ENCODE measurements around the gene FLOT2.
"Not testable (repeated sequence)": the region's sequence is repeated elsewhere in the genome, so short reads cannot be mapped to it uniquely, and the experiment has no call there.

The FLOT2 gene, protein sequence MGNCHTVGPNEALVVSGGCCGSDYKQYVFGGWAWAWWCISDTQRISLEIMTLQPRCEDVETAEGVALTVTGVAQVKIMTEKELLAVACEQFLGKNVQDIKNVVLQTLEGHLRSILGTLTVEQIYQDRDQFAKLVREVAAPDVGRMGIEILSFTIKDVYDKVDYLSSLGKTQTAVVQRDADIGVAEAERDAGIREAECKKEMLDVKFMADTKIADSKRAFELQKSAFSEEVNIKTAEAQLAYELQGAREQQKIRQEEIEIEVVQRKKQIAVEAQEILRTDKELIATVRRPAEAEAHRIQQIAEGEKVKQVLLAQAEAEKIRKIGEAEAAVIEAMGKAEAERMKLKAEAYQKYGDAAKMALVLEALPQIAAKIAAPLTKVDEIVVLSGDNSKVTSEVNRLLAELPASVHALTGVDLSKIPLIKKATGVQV

DNA sequence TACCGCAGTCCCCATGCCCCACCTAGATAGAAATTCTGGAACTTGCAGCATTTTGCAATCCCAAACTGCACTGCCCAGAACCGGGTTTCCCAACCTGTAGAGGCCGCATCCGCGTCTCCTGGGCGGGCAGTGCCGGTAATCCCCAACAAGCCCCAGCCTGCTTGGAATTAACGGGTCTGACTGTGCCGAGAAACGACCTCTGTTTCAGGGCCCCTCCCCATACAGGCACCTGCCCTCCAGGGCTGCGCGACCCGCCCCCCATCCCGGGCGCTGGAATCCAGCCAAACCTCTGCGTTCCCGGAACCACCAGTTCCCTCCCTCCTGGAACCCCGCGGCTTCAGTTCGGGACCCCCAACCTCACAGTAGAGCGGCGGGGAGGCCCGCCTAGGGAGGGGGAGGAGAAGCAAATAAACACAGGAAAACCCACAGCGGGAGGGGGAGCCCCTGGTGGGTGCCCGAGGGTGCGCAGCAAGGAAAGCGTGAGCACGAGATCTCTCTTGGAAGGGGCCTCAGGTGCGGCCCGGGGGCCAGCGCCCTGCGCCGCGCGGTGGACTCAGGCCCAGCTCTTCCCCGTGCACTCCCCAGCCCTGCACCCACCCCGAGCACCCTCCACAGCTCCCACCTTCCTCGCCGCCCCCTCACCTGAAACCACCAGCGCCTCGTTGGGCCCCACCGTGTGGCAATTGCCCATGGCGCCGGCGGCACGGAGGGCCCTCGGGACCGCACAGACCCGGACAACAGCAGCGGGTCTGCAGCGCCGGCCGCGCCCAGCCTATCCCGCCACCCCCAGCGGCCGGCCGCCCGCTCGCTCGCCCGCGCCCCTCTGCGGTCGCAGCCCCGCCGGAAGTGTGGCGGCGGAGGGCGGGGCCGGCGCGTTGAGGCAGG, at the start of gene FLOT2:
TSS of gene FLOT2 (minus strand) at position 850 of the 885 bp plus-strand sequence. CDS start at position 691, 159 bp downstream.
- peak; percentile 40 to 56 for DNase-seq

DNA sequence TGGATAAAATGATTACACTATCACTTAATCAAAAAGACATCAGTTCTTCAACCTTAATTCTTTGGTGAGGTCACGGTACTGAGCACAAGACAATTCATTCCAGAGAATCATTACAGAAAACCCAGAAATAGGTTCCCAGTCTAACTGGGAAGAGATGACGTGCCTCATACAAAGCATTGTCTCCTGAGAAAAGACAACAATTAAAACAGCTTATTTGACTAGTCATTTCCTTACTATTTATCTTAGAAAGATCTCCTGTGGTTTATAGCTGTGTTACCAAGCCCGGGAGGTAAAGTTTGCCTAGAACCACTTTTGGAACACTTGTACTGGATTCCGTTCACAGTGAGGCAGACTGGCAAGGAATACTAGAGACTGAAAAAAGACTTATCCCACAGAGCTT, 48.7 kb upstream of the FLOT2 start:
- no peak for DNase-seq

DNA sequence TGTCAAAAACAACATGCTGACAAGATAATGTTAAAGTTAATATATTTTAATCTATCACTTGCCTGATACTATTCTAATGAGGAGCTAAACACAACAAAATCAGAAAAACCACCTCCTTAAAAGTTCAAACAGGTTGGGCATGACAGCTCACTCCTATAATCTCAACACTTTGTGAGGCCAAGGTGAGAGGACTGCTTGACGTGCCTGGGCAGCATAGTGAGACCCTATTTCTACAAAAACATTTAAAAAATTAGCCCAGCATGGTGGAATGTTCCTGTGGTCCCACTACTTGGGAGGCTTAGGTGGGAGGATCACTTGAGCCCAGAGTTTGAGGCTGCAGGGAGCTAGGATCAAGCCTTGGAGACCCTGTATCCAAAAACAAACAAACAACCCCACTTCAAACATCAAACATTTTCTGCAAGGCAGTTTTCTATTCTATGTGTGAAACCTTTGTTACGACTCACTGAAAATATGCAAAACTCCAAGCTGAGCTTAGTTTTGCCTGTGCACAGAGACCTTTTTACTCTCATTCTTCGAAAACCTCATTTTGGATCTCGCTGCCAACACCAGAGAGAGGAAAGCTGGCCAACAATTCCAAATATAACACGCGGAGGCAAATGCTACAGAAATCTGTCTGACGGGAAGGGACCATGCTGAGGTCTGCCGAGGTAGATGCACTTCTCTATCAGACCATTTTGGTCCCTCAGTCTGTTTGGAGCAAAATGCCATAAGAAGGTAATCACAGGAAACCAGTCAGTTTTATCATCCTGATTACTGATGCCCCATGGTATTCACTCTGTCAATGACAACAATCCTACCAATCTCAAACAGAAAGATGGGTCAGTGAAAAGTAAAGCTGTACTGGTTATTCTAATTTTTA, 47.6 kb upstream of the FLOT2 start:
- DNase-seq, result no peak

DNA sequence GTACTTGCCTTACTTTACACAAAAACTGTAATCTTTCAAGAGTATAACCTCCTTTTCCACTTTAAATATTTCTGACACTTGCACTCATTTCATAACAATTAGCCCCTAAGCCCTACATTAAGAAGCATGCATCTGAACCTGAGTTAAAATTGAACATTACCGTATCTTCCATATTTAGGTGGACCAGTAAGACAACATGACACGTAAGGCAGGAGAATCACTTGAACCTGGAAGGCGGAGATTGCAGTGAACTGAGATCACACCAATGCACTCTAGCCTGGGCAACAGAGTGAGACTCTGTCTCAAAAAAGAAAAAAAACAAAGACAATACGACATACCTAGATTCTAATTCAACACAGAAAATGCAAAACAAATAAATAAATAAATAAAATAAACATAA, 46.8 kb upstream of the FLOT2 start:
- DNase-seq, result no peak

DNA sequence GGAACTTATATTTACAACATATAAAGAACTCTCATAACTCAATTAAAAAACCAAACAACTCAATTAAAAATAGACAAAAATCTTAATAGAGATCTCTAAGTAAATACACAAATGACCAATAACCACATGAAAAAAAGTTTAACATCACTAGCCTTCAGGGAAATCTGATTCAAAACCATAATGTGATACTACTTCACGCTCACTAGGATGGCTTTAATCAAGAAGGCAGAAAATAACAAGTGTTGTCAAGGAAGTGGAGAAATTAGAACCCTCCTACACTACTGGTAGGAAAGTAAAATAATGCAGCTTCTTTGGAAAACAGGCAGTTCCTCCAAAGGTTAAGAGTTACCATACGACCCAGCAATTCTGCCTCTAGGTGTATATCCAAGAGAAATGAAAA, 45.4 kb upstream of the FLOT2 start:
- DNase-seq, result no peak

DNA sequence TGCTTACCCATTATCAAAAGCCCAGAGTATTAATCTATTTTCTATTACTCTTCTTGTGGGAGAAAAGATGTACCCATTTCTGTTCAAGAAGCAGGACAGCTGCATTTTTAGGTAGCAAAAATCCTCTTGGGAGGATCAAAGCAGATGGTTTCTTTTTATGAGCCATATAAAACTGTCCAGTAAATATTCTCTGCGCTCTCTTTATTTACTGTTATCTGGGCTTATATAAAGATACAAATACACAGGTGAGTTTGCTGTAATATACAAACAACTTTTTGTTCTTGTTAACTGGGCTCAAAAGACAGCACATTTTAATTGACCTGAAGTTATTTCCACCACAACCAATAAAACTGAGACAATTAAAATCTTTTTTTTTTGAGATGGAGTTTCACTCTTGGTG, 43.7 kb upstream of the FLOT2 start:
- DNase-seq, result no peak

DNA sequence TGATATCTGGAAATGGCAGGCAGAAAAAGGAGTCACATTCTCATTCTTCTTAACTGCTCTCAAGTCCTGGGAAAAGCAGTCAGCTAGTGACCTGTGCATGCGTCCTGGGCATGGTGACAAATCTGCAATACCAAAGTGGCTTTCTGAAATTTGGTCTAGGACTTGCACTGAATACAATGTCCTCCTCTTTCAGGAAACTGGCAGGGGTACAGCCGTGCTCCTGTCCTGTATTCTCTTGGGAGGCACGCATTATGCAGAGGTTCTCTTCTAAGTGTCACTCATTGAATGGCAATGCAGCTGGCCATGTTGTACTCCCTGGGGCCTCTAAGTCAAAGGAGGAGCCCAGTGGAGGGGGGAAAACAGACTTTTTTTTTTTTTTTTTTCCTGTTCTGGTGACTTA, 43.1 kb upstream of the FLOT2 start:
- DNase-seq, result no peak

DNA sequence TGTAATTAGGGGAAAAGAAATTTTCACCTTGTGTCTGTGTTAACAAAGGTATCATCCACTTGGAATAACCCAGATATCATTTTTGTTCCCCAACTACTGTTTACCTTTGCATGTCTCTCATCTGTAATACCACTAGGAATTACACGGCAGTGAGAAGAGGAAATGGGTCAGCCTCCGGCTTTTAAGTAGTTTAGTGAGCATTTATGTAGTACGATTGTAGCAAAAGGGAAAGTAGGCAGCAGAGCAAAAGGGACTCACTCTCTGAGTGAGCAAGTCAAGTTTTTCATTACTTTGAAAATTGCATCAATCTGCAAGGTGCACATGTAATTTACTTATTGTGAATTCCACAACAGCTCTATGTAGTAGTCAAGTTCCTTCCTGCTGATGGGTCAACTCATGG, 42.6 kb upstream of the FLOT2 start:
- DNase-seq, result no peak

DNA sequence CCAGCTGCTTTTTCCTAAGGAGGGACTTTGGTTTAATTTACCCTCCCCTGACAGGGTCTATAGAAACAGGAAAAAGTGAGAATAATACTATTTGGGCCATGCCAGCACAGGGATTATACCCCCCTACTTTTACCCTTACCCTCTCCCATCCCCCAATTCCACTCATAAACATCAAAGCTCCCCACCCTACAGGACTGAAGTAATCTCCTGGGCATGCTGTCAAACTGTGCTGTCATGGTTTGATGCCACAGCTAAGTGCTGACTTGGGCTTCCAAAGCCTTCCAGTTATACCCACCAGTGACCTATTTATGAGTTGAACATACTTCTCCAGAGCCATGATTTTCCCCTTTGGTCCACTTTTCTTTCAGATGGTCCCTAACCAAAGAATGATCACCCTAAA, 41.0 kb upstream of the FLOT2 start:
- no peak for DNase-seq

DNA sequence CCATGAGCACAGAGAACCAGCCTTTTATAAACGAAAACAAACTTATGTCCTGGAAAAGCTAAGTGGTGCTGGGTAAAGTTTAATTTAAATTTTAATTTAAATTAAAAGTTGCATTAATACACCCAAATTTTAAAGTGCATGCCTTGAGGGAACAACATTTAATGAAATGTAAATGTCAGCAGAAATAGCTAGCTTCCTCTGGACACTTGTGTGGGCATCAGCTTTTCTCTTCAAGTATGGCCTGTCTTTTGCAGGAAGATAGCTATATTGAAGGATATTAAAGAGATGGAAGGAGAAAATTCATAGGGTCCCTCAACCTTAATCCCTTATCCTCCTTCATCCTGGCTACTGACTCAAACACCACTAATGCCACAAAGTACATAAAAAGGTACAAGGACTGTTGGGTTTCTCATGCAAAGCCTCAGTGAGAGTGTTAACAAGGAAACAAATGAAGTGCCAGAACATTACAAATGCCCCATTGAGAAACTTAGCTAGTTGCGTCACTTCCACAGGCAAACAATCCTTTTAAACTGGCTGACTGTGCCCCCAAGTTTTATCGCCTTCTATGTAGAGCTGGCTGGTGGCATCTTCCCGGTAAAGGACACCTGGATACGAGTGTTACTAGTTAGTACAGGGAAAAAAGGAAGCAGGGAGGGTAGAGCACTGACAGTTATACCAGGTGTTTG, 39.7 kb upstream of the FLOT2 start:
- no peak for DNase-seq

DNA sequence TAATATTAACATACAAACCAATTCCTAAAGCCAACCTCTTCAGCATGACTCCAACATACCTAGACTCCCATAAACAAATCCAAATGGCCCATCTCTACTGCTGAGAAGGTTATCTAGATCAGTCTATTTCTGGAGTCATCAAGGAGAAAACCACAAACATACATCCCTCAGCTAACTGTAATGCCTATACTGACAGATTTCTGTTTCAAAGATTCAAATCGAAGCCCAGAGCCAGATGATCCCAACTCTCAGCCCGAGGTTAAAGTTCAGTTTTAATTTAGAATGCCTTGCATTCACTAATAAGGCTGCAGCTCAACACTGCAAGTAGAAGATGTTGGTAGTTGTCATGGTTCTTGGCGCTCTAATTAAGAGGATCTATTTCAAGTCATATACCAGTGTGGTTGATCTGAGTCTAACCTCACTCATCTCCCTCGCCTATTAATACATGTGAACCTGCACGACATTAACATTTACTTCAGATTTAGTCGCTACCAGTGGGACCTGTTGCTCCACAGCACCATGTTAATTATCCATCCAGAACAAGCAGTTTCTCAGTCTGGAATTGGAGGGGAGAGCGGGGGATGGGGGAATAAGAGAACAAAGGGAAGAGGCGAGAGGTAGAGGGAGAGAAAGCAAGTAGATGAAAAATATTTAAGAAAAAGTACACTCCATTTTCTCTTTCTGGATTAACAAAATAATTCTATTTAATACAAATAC, 38.4 kb upstream of the FLOT2 start:
- no peak for DNase-seq

DNA sequence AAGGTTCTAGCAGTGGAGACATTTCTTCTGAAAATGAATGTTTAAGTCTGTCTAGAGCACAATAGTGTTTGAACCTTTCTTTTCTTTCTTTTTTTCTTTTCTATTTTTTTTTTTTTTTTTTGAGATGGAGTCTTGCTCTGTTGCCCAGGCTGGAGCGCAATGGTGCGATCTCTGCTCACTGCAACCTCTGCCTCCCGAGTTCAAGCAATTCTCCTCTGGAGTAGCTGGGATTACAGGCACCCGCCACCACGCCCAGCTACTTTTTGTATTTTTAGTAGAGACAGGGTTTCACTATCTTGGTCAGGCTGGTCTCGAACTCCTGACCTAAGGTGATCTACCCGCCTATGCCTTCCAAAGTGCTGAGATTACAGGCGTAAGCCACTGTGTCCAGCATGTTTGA, 37.0 kb upstream of the FLOT2 start:
- DNase-seq, result not testable (repeated sequence)

DNA sequence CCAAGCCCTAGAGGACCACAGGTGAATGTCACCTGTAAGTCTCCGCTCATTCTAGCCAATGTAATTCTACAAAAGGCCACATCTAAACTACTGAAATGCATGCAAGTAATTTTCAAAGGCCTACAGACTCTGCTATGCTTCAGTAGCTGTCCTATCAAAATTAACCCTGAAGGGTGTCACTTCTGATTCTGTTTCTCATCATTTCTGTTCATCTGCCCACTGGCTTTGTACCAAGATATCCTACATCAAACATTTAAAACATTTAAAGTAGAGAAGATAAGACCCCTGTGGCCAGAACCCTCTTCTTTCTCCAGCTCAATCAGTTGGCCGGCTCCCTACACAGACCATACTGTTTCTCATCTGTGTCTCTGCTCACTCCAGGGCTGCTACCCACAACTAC, 32.3 kb upstream of the FLOT2 start:
- DNase-seq, result no peak

DNA sequence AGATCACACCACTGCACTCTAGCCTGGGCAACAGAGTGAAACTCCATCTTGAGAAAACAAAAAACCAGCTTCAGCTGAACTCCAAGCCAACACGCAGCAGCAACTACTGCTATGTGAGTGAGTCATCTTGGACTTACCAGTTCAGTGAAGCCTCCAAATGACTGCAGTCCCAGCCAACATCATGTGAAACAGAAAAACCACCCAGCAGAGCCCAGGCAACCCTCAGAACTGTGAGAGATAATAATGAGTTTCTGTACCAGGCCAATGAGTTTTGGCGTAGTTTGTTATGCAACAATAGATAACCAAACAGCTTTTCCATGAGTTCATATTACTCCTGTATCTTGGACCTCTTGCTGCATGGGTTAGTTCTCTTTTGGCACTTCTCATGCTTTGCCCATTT, 30.5 kb upstream of the FLOT2 start:
- no peak for DNase-seq

DNA sequence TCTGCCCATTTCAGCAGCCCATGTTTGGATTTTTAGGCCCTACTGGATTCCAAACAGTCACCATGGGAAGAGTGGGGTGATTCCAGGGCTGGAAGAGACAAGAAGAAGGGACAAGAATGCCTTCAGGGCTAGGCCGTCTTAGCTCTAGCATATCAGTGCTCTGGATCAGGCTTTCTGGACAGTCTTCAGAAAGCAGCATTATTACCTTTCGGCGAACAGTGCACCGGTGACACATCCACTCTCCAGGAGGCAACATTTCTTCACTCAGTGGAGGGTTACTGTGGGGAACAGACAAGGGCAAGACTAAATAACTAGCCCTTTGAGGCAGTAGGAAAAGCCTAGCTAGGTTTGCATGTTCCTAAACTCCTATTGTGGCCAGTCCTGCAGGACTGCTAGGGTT, 29.3 kb upstream of the FLOT2 start:
- no peak for DNase-seq

DNA sequence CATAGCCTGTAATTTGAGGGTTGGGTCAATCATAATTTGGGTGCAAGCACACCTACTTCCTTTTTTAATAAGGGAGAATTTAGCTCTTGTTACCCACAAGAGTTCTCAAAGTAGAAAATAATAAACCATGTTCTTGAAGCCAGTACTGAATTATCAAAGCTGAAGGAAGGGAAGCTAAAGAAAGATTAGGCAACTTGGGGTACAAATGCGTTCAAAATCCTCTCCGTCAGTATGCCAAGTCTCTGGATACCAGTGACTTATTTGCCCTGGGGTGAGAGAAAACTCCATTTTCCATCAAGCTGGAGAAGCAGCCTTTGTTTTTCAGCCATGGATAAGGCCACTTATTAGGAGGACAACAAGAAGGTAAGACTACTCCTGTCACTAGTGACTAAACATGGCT, 28.8 kb upstream of the FLOT2 start:
- no peak for DNase-seq

DNA sequence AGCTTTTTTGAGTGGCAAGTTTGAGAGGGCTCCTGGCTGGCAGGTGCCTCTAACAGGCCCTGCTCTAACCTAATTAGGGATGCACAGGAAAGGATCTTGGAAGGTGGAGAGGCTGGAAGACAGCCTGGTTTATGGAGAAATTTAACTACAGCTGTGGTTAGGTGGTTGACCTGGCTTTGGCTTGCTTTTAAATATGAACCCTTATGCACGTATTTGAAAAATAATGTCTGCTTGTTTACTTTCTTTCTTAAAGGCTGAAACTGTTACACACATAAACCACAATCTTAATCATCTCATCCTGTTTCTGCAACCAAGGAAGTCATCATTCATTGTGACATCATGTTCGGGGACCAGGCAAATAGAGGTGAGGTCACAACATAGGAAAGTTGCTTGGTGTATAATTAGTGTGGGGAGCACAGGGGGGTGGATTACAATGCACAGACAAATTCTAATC, 28.4 kb upstream of the FLOT2 start:
- DNase-seq, result peak in 1 of 2 experiments; percentile 31

DNA sequence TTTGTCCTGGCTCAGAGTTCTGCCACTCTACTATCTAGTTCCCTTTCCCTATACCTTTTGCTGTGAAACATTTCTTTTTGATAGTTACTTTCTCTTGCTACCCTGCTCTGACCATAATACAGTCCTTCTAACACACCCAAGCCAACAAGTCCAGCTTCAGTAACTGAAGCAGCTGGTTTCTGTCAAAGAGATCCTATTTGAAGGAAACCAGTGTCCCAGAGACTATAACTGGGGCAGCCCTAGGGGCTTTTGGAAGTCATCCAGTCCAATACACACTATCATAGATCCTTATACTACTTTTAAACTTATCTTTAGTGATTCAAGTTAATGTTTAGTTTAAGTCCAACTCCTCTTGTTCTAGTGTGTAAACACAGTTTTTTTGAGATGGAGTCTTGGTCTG, 22.7 kb upstream of the FLOT2 start:
- DNase-seq, result no peak

DNA sequence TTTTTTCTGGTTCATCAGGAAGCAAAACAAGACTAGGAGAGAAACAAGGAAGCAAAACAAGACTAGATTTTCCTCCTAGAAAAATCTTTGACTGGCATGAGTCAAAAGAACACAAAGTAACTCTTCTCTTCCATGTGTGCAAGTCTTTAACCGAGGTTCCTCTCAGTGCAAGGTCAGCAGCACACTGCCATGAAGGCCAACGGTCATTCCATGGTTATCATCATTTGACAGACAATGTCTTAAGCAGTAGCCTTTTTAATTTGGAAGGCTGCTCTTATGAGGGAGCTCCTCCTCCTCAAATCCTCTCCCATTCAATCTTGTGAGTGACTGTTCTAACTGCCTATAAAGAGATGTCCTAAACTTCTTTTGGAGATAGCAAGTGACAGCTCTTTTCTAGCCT, 20.8 kb upstream of the FLOT2 start:
- no peak for DNase-seq

DNA sequence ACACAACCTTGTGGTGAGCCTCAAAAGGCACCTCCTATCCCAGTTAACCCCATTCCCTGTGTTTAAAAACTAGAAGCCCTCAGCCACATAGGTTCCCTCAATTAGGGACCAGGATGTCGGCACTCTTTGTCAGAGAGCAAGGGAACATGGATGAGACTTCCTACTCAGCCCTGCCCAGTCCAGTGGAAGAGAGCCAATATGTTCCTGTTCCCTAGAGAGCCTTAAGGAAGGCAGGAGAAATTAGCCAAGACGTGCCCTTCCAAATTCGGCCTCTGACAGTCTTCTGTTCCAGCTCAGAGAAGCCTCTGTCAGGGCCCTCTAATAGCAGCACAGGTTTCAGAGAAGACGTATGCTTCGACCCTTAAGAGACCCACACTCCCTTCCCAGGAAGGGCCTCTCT, 19.9 kb upstream of the FLOT2 start:
- no peak for DNase-seq

DNA sequence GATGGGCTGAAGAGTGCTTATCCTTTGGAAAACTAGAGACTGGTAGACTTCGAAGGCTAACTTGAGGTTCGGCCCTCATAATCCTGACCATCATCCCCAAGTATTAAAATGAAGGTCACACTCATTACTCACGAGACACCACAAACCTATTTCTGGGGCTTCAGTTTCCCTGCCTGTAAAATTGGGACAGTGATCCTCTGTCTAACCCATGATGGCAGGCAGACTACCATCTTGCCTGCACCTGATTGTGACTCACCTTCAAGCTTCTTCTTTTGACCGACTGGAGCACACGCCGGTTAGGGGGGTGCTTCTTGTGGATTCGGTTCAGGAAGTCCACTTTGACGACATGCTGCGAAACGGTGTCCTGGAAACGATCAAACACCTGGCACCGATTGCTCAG, 19.5 kb upstream of the FLOT2 start:
- DNase-seq, result no peak

All from NCI-H2081 (cell line).